H1 (cell line): Measurements from ENCODE around the gene DNAJC7. TPM values are rescaled to one million over a fixed set of nuclear protein-coding genes. Genes with fewer than 3 reads are reported as not detected.

Experiments used
- CTCF ChIA-PET: fragments of 300-600 bp; sonication (Branson Sonifier 250); formaldehyde crosslinking; loops from one replicate; lab custom pipeline; 2021; ENCODE audit not compliant: partially characterized antibody; lab: Charles Lee
- POLR2A ChIA-PET: fragments of 300-600 bp; sonication (Branson Sonifier 250); formaldehyde crosslinking; loops from one replicate; lab custom pipeline; 2021; ENCODE audit warnings: inconsistent platforms; ENCODE audit not compliant: partially characterized antibody; lab: Charles Lee
- DNase-seq, 2 experiments: peaks; one replicate each; pipeline versions ENCODE4 v3.0.0 to v3.0.0-alpha.2; 2010 to 2022; ENCODE audit warnings: low spot score in 2 of 2, low read depth in 1 of 2, mixed read lengths in 1 of 2
- FAIRE-seq: peaks from 2 replicates; lab custom pipeline; 2011; peaks lifted over from hg19 to GRCh38; lab: Jason Lieb, UNC
- H2AFZ ChIP-seq: 2 replicates; pipeline ENCODE4 v1.8.1; 2012; ENCODE audit warnings: low read length, inconsistent platforms
- H2AK5ac ChIP-seq: 2 replicates; pipeline ENCODE4 v1.6.1; 2013; ENCODE audit warnings: low read depth, low read length
- H2BK120ac ChIP-seq: replicated peaks from 2 replicates; pipeline ENCODE3; 2013; ENCODE audit warnings: low read depth, low read length, inconsistent platforms
- H2BK12ac ChIP-seq: 2 replicates; pipeline ENCODE4 v1.6.1; 2013; ENCODE audit warnings: low read depth, low read length
- H2BK15ac ChIP-seq: 2 replicates; pipeline ENCODE4 v1.6.1; 2013; ENCODE audit warnings: low read length
- H2BK20ac ChIP-seq: 2 replicates; pipeline ENCODE4 v1.6.1; 2013; ENCODE audit warnings: low read length
- H2BK5ac ChIP-seq: 2 replicates; pipeline ENCODE4 v1.6.1; 2013; ENCODE audit warnings: low read depth, low read length
- H3K14ac ChIP-seq: 2 replicates; pipeline ENCODE4 v1.6.1; 2013; ENCODE audit warnings: inconsistent platforms; ENCODE audit not compliant: insufficient read length
- H3K18ac ChIP-seq: 2 replicates; pipeline ENCODE4 v1.6.1; 2013; ENCODE audit warnings: low read length; ENCODE audit errors: extremely low read depth
- H3K23ac ChIP-seq: 2 replicates; pipeline ENCODE4 v1.6.1; 2013; ENCODE audit warnings: inconsistent platforms; ENCODE audit not compliant: insufficient read length
- H3K23me2 ChIP-seq: 2 replicates; pipeline ENCODE4 v1.6.1; 2013; ENCODE audit warnings: low read depth, low read length
- H3K27ac ChIP-seq: 2 replicates; pipeline ENCODE4 v1.6.1; 2011; ENCODE audit warnings: low read depth, low read length, inconsistent platforms
- H3K27me3 ChIP-seq, 4 experiments: replicated peaks in 1 of 4; 1 replicate in 1 of 4; 2 replicates in 3 of 4; pipeline versions ENCODE4 v1.6.1 to v1.8.1; 2011 to 2013; ENCODE audit warnings: low read length in 3 of 4, mild to moderate bottlenecking in 3 of 4, inconsistent platforms in 2 of 4, mixed read lengths in 2 of 4, moderate library complexity in 1 of 4; ENCODE audit not compliant: control insufficient read depth in 3 of 4, insufficient read depth in 3 of 4; ENCODE audit errors: extremely low read depth in 1 of 4
- H3K36me3 ChIP-seq, 4 experiments: 2 replicates each; pipeline versions ENCODE4 v1.6.1 to v1.8.1; 2011 to 2013; ENCODE audit warnings: mild to moderate bottlenecking in 4 of 4, low read length in 3 of 4, moderate library complexity in 2 of 4, control low read depth in 1 of 4, inconsistent platforms in 1 of 4; ENCODE audit not compliant: insufficient read depth in 4 of 4, control insufficient read depth in 2 of 4
- H3K4ac ChIP-seq: replicated peaks from 2 replicates; pipeline ENCODE3; 2013; ENCODE audit warnings: low read length, low read depth, mixed read lengths, inconsistent platforms; ENCODE audit not compliant: insufficient read length
- H3K4me1 ChIP-seq, 4 experiments: replicated peaks in 1 of 4; 1 replicate in 1 of 4; 2 replicates in 3 of 4; pipeline versions ENCODE4 v1.6.1 to v1.8.1; 2011 to 2013; ENCODE audit warnings: low read length in 3 of 4, inconsistent platforms in 2 of 4, mixed read lengths in 1 of 4; ENCODE audit not compliant: insufficient read depth in 4 of 4, control insufficient read depth in 3 of 4
- H3K4me2 ChIP-seq, 2 experiments: 2 replicates each; pipeline versions ENCODE4 v1.6.1 to v1.8.1; 2011 to 2013; ENCODE audit warnings: low read depth in 2 of 2, low read length in 2 of 2, control low read depth in 1 of 2, inconsistent platforms in 1 of 2, mild to moderate bottlenecking in 1 of 2; ENCODE audit not compliant: insufficient read depth in 1 of 2
- H3K4me3 ChIP-seq, 4 experiments: fragments of 200-600, 300-600 bp in 1 of 4; sonication (generic), shearing (Covaris generic), sonication (Bioruptor Twin) in 1 of 4; 2 replicates each; pipeline versions ENCODE4 v1.5.1 to v1.8.1; 2011 to 2016; ENCODE audit warnings: low read length in 4 of 4, low read depth in 3 of 4, control low read depth in 2 of 4, inconsistent platforms in 2 of 4, mild to moderate bottlenecking in 2 of 4, mixed read lengths in 1 of 4, moderate library complexity in 1 of 4; ENCODE audit not compliant: insufficient read depth in 2 of 4; ENCODE audit errors: extremely low read depth in 1 of 4
- H3K56ac ChIP-seq: replicated peaks from 2 replicates; pipeline ENCODE3; 2013; ENCODE audit warnings: low read depth, mild to moderate bottlenecking, mixed read lengths, low read length, inconsistent platforms; ENCODE audit not compliant: insufficient read length
- H3K79me1 ChIP-seq: 2 replicates; pipeline ENCODE4 v1.6.1; 2013; ENCODE audit warnings: low read depth, low read length, control low read depth
- H3K79me2 ChIP-seq, 2 experiments: 2 replicates each; pipeline versions ENCODE4 v1.6.1 to v1.8.1; 2012 to 2013; ENCODE audit warnings: low read length in 2 of 2, mild to moderate bottlenecking in 2 of 2, inconsistent platforms in 1 of 2; ENCODE audit not compliant: insufficient read depth in 2 of 2, control insufficient read depth in 1 of 2
- H3K9ac ChIP-seq, 4 experiments: replicated peaks in 1 of 4; 1 replicate in 1 of 4; 2 replicates in 3 of 4; pipeline versions ENCODE4 v1.6.1 to v1.8.1; 2011 to 2013; ENCODE audit warnings: low read depth in 3 of 4, low read length in 3 of 4, control low read depth in 2 of 4, mild to moderate bottlenecking in 2 of 4, moderate library complexity in 2 of 4, inconsistent platforms in 1 of 4; ENCODE audit errors: extremely low read depth in 1 of 4
- H3K9me3 ChIP-seq, 2 experiments: 2 replicates each; pipeline versions ENCODE4 v1.6.1 to v1.8.1; 2012 to 2013; ENCODE audit warnings: mild to moderate bottlenecking in 2 of 2, moderate library complexity in 2 of 2, control low read depth in 1 of 2, inconsistent platforms in 1 of 2, low read depth in 1 of 2, low read length in 1 of 2, mixed read lengths in 1 of 2; ENCODE audit not compliant: insufficient read depth in 2 of 2
- H4K20me1 ChIP-seq, 2 experiments: replicated peaks in 1 of 2; 2 replicates each; pipeline versions ENCODE3 to v1.8.1; 2011 to 2013; ENCODE audit warnings: inconsistent platforms in 2 of 2, low read length in 2 of 2, mild to moderate bottlenecking in 1 of 2; ENCODE audit not compliant: insufficient read depth in 2 of 2, control insufficient read depth in 1 of 2
- H4K5ac ChIP-seq: 2 replicates; pipeline ENCODE4 v1.6.1; 2013; ENCODE audit warnings: low read length, low read depth, mixed read lengths, inconsistent platforms; ENCODE audit not compliant: insufficient read length
- H4K8ac ChIP-seq: 2 replicates; pipeline ENCODE4 v1.8.0; 2013; ENCODE audit warnings: mild to moderate bottlenecking, moderate library complexity, low read length, inconsistent platforms; ENCODE audit not compliant: insufficient read depth; ENCODE audit errors: extremely low read depth
- H4K91ac ChIP-seq: replicated peaks from 2 replicates; pipeline ENCODE3; 2013; ENCODE audit warnings: low read length, mixed read lengths, inconsistent platforms; ENCODE audit not compliant: insufficient read length
- CBX8 ChIP-seq: fragments of 300-800, 300-1000 bp; sonication (generic); IDR thresholded peaks from 2 replicates; pipeline ENCODE4 v1.7.1; 2016; ENCODE audit warnings: low read depth, low read length, borderline replicate concordance
- CTBP2 ChIP-seq: IDR thresholded peaks from 2 replicates; pipeline ENCODE4 v1.7.0; 2011; ENCODE audit warnings: borderline replicate concordance, mild to moderate bottlenecking, moderate library complexity, mixed read lengths, low read length; ENCODE audit not compliant: insufficient read depth, insufficient read length
- FOSL1 ChIP-seq: IDR thresholded peaks from 2 replicates; pipeline ENCODE4 v1.6.1; 2011; ENCODE audit warnings: mild to moderate bottlenecking, low read depth, low read length, moderate library complexity; ENCODE audit not compliant: insufficient read depth
- WGBS, 2 experiments: shearing (Covaris generic) in 1 of 2; methylation state at CpG; one replicate each; pipeline versions ENCODE4 v1.1.6 to v1.1.7; 2013 to 2015; ENCODE audit warnings: low lambda C conversion rate in 2 of 2, mixed read lengths in 2 of 2, inconsistent platforms in 1 of 2, low coverage in 1 of 2, missing lambda C conversion rate in 1 of 2; ENCODE audit not compliant: insufficient replicate concordance in 2 of 2, insufficient coverage in 1 of 2, insufficient read length in 1 of 2; ENCODE audit errors: extremely low coverage in 1 of 2, missing lambda C conversion rate in 1 of 2; 5-methylcytosine and 5-hydroxymethylcytosine counted together
- polyA plus RNA-seq, 7 experiments: library from polyadenylated mRNA; depleted of rRNA in 3 of 7; stranded (reverse) in 5 of 7; unstranded in 2 of 7; fragments of >200 nt in 5 of 7; fragments of 200-250 nt in 2 of 7; gene quantifications; 1 replicate in 5 of 7; 2 replicates in 1 of 7; 4 replicates in 1 of 7; pipeline versions ENCODE4 v1.2.1 to v1.2.3, GENCODE V29; 2011 to 2013; ENCODE audit warnings: missing spikeins in 2 of 7, mixed read lengths in 2 of 7
- total RNA-seq: library from RNA; stranded (reverse); fragmentation: NEBNext Ultra II Directional; extraction: Animal tissue kit (Norgen Biotek cat#: 25700); gene quantifications from 2 replicates; pipeline ENCODE4 v1.2.1, GENCODE V29; 2021

The DNAJC7 gene
- total and polyA plus RNA-seq, 2 of the 8 experiments (the other 6 are each of a cell fraction or from before 2014, with no cell fraction given), result 31.0 to 148 TPM

- no peak overlapping the region for H3K27ac ChIP-seq
- no peak overlapping the region for H3K23ac ChIP-seq
- no peak overlapping the region for H3K18ac ChIP-seq
- no peaks in the 10 kb centered on the region for H3K79me2 ChIP-seq
- no peak overlapping the region for H2BK20ac ChIP-seq
- no peak overlapping the region for H3K56ac ChIP-seq
- no peak overlapping the region for H4K91ac ChIP-seq
- no peak overlapping the region for H3K4me3 ChIP-seq
- H3K4me1 ChIP-seq, result no peaks in the 10 kb centered on the region
- no peak overlapping the region for H3K9ac ChIP-seq
- H4K20me1 ChIP-seq, result peaks cover 5 to 8% of the 10 kb centered on the region in 2 experiments
- H3K4ac ChIP-seq, result no peak overlapping the region
- H2AK5ac ChIP-seq, result no peak overlapping the region
- H2BK5ac ChIP-seq, result no peak overlapping the region
- H3K9me3 ChIP-seq, result no peaks in the 10 kb centered on the region
- H3K23me2 ChIP-seq, result no peaks in the 10 kb centered on the region; the same call in 1 of the 2 replicates
- H3K27me3 ChIP-seq, result no peaks in the 10 kb centered on the region
- H4K5ac ChIP-seq, result no peak overlapping the region
- TF ChIP-seq CTBP2 (no peak), CBX8 (no peak), FOSL1 (no peak)
- FAIRE-seq (no peak), DNase-seq (no peak)
- H2BK120ac ChIP-seq, result no peak overlapping the region
- 92% methylated on average over 3 of the region's 3 CpGs; no CpG with 5 or more reads in 1 of the 2 experiments for WGBS, 2 experiments
- no peak overlapping the region for H4K8ac ChIP-seq
- no peak overlapping the region for H2AFZ ChIP-seq
- no peak overlapping the region for H2BK15ac ChIP-seq
- no peaks in the 10 kb centered on the region for H3K79me1 ChIP-seq
- H3K14ac ChIP-seq, result no peak overlapping the region
- peaks cover 47 to 91% (median 80%) of the 10 kb centered on the region in 4 experiments for H3K36me3 ChIP-seq
- no peak overlapping the region for H3K4me2 ChIP-seq
- ChIA-PET CTCF (no interaction called here), POLR2A (interaction anchor here (0.9 to 2.5 kb wide), 4 partner anchors 12 to 26 kb away, joined by 3 to 8 read pairs (median 4); partner anchors contain the start of gene CNP)
- no peak overlapping the region for H2BK12ac ChIP-seq
Measured at GRCh38 chr17:41992576-41992975, 24.7 kb downstream of the DNAJC7 start.
